HFFc6 (cell line): ENCODE measurements around the gene RFX7. TPM values are rescaled to one million over a fixed set of nuclear protein-coding genes. Genes with fewer than 3 reads are reported as not detected.
A peak's percentile ranks its signal among the peaks of the same experiment; 100 is the strongest.

Source experiments
- DNase-seq: peaks from one replicate; pipeline ENCODE4 v3.0.0-alpha.2; 2018
- H3K27ac Mint-ChIP-seq: 2 replicates; pipeline ENCODE4 v1.8.0; 2020; ENCODE audit warnings: mild to moderate bottlenecking, mixed read lengths
- H3K27me3 Mint-ChIP-seq: 2 replicates; pipeline ENCODE4 v1.8.0; 2021; ENCODE audit warnings: mild to moderate bottlenecking, moderate library complexity, mixed read lengths; ENCODE audit not compliant: insufficient read depth
- H3K36me3 Mint-ChIP-seq: 2 replicates; pipeline ENCODE4 v1.8.0; 2021; ENCODE audit warnings: low read depth, mixed read lengths
- H3K4me1 Mint-ChIP-seq: 2 replicates; pipeline ENCODE4 v1.8.0; 2020; ENCODE audit warnings: low read depth, mixed read lengths
- H3K4me3 Mint-ChIP-seq: 2 replicates; pipeline ENCODE4 v1.8.0; 2020; ENCODE audit warnings: mild to moderate bottlenecking, moderate library complexity, mixed read lengths
- H3K9me3 Mint-ChIP-seq: 2 replicates; pipeline ENCODE4 v1.8.0; 2020; ENCODE audit warnings: mild to moderate bottlenecking, mixed read lengths
- CTCF ChIP-seq: fragments of 200-600 bp; sonication (generic); IDR thresholded peaks from 2 replicates; pipeline ENCODE4 v1.5.0; 2021; ENCODE audit warnings: antibody characterized with exemption, mild to moderate bottlenecking
- total RNA-seq, 6 experiments: library from RNA; stranded (reverse); fragmentation: NEBNext Ultra II Directional; extraction: Animal tissue kit (Norgen Biotek cat#: 25700); gene quantifications; 2 replicates in 1 of 6; 3 replicates in 5 of 6; pipeline ENCODE4 v1.2.3, GENCODE V29; 2021

The RFX7 gene
- total RNA-seq, 6 experiments from 2014 or later = 13.8 to 20.1 (median 16.5) TPM

GRCh38 chr15:56225520-56225919 is 18.2 kb downstream of the RFX7 start:
- Mint-ChIP-seq H3K36me3 (peaks cover 46% of the 10 kb centered on the region), H3K4me3 (no peak overlapping the region), H3K9me3 (peaks cover 18% of the 10 kb centered on the region)

GRCh38 chr15:56222302-56222701 is 21.4 kb downstream of the RFX7 start:
- peaks cover 20% of the 10 kb centered on the region for H3K36me3 Mint-ChIP-seq
- H3K27ac Mint-ChIP-seq = no peak overlapping the region
- peaks cover 5% of the 10 kb centered on the region; the same call in 1 of the 2 replicates for H3K4me1 Mint-ChIP-seq
- DNase-seq = no peak
- no peak overlapping the region for H3K4me3 Mint-ChIP-seq
- no peak for TF ChIP-seq CTCF
- H3K9me3 Mint-ChIP-seq = peaks cover 14% of the 10 kb centered on the region
- no peaks in the 10 kb centered on the region for H3K27me3 Mint-ChIP-seq

More at GRCh38 chr15:56225520-56225919, 18.2 kb downstream of the RFX7 start:
- no peak overlapping the region for H3K27ac Mint-ChIP-seq
- no peak for DNase-seq
- H3K27me3 Mint-ChIP-seq = no peaks in the 10 kb centered on the region
- no peak for TF ChIP-seq CTCF
- H3K4me1 Mint-ChIP-seq = peaks cover 7% of the 10 kb centered on the region; the same call in 1 of the 2 replicates

GRCh38 chr15:56217341-56217740 is 26.3 kb downstream of the RFX7 start:
- no peak overlapping the region for H3K4me3 Mint-ChIP-seq
- DNase-seq = no peak
- H3K27me3 Mint-ChIP-seq = no peaks in the 10 kb centered on the region
- peaks cover 4% of the 10 kb centered on the region for H3K9me3 Mint-ChIP-seq
- TF ChIP-seq CTCF = no peak
- peaks cover 24% of the 10 kb centered on the region for H3K4me1 Mint-ChIP-seq
- H3K36me3 Mint-ChIP-seq = peaks cover 20% of the 10 kb centered on the region
- no peak overlapping the region for H3K27ac Mint-ChIP-seq

GRCh38 chr15:56215769-56216168 is 27.9 kb downstream of the RFX7 start:
- peaks cover 26% of the 10 kb centered on the region for H3K36me3 Mint-ChIP-seq
- H3K27me3 Mint-ChIP-seq = no peaks in the 10 kb centered on the region
- peak overlapping the region; percentile 56; the same call in 1 of the 2 replicates for H3K27ac Mint-ChIP-seq
- DNase-seq = peak; percentile 26
- H3K4me3 Mint-ChIP-seq = no peak overlapping the region
- no peak for TF ChIP-seq CTCF
- no peaks in the 10 kb centered on the region; the same call in 1 of the 2 replicates for H3K9me3 Mint-ChIP-seq
- H3K4me1 Mint-ChIP-seq = peaks cover 35% of the 10 kb centered on the region

GRCh38 chr15:56211960-56212550 is 31.6 kb downstream of the RFX7 start:
- Mint-ChIP-seq H3K9me3 (no peaks in the 10 kb centered on the region), H3K4me1 (peaks cover 51% of the 10 kb centered on the region), H3K27ac (no peak overlapping the region), H3K36me3 (peaks cover 31% of the 10 kb centered on the region), H3K4me3 (no peak overlapping the region), H3K27me3 (no peaks in the 10 kb centered on the region)
- TF ChIP-seq CTCF = no peak
- no peak for DNase-seq
